Activated CD4-positive, alpha-beta T cell treated with anti-CD3 and anti-CD28 coated beads, Interleukin-2, Interleukin-4, amounts not matched to agents 100 ng/mL and 50 ng/mL, durations not matched to agents 16 hours and 8 hours (primary cell): Measurements from ENCODE around the gene HAAO.
"Not testable (repeated sequence)": the region's sequence is repeated elsewhere in the genome, so short reads cannot be mapped to it uniquely, and the experiment has no call there.

Experiments used
- DNase-seq: peaks from one replicate; pipeline ENCODE4 v3.0.0-alpha.2; 2020; ENCODE audit warnings: low spot score

The HAAO gene

GRCh38 chr2:42747422-42747821 lies 45.0 kb downstream of the HAAO start:
- DNase-seq: no peak

GRCh38 chr2:42744545-42745082 lies 47.8 kb downstream of the HAAO start:
- DNase-seq: no peak

- no peak for DNase-seq
These were observed 48.8 kb downstream of the HAAO start for GRCh38 chr2:42743659-42743990.

- no peak for DNase-seq
These were observed 49.4 kb downstream of the HAAO start for GRCh38 chr2:42742740-42743658.

GRCh38 chr2:42741140-42741539 lies 51.2 kb downstream of the HAAO start:
- no peak for DNase-seq

GRCh38 chr2:42736598-42737322 lies 55.6 kb downstream of the HAAO start:
- DNase-seq: no peak

GRCh38 chr2:42733852-42734251 lies 58.5 kb downstream of the HAAO start:
- no peak for DNase-seq

- DNase-seq: not testable (repeated sequence)
These were observed 61.1 kb downstream of the HAAO start for GRCh38 chr2:42731316-42731715.

- no peak for DNase-seq
These were observed 65.7 kb downstream of the HAAO start for GRCh38 chr2:42726680-42727079.

GRCh38 chr2:42725657-42726056 lies 66.7 kb downstream of the HAAO start:
- no peak for DNase-seq

- DNase-seq: no peak
These were observed 67.5 kb downstream of the HAAO start for GRCh38 chr2:42724886-42725285.

GRCh38 chr2:42723465-42723864 lies 68.9 kb downstream of the HAAO start:
- no peak for DNase-seq

GRCh38 chr2:42722320-42723190 lies 69.8 kb downstream of the HAAO start:
- DNase-seq: peak; percentile 85

GRCh38 chr2:42721898-42722297 lies 70.5 kb downstream of the HAAO start:
- no peak for DNase-seq
